Liver (tissue), 9 donors: ENCODE measurements around the gene AXIN2. TPM values are rescaled to one million over a fixed set of nuclear protein-coding genes. Genes with fewer than 3 reads are reported as not detected.

Experiments
- DNase-seq: peaks from one replicate; pipeline ENCODE4 v3.0.0-alpha.2; 2017; ENCODE audit warnings: low spot score
- H3K27ac ChIP-seq, 2 donors: one replicate each; pipeline ENCODE4 v1.7.0; 2013; ENCODE audit warnings: inconsistent platforms in 2 of 2, low read length in 2 of 2, control low read depth in 1 of 2, low read depth in 1 of 2, mild to moderate bottlenecking in 1 of 2
- H3K27me3 ChIP-seq, 4 donors: one replicate each; pipeline versions ENCODE4 v1.6.1 to v1.7.0; 2013; ENCODE audit warnings: low read length in 3 of 4, inconsistent platforms in 1 of 4, mild to moderate bottlenecking in 1 of 4, moderate library complexity in 1 of 4; ENCODE audit not compliant: control insufficient read depth in 4 of 4, insufficient read depth in 4 of 4
- H3K36me3 ChIP-seq, 4 donors: one replicate each; pipeline versions ENCODE4 v1.6.1 to v1.7.0; 2013; ENCODE audit warnings: low read length in 3 of 4, mild to moderate bottlenecking in 3 of 4, low read depth in 1 of 4, moderate library complexity in 1 of 4; ENCODE audit not compliant: control insufficient read depth in 4 of 4, insufficient read depth in 3 of 4
- H3K4me1 ChIP-seq, 4 donors: one replicate each; pipeline versions ENCODE4 v1.6.1 to v1.7.0; 2013; ENCODE audit warnings: low read length in 3 of 4, mild to moderate bottlenecking in 3 of 4, moderate library complexity in 1 of 4; ENCODE audit not compliant: control insufficient read depth in 4 of 4, insufficient read depth in 4 of 4
- H3K4me3 ChIP-seq, 3 donors: one replicate each; pipeline versions ENCODE4 v1.6.1 to v1.7.0; 2013; ENCODE audit warnings: low read length in 3 of 3, control low read depth in 1 of 3, low read depth in 1 of 3, mild to moderate bottlenecking in 1 of 3
- H3K9ac ChIP-seq, 2 donors: one replicate each; pipeline ENCODE4 v1.7.0; 2013; ENCODE audit warnings: low read length in 2 of 2, mild to moderate bottlenecking in 2 of 2, moderate library complexity in 2 of 2, control low read depth in 1 of 2, low read depth in 1 of 2
- H3K9me3 ChIP-seq, 4 donors: one replicate each; pipeline versions ENCODE4 v1.6.1 to v1.7.0; 2013; ENCODE audit warnings: low read length in 3 of 4; ENCODE audit not compliant: control insufficient read depth in 4 of 4
- ATF3 ChIP-seq: IDR thresholded peaks from 2 replicates; pipeline ENCODE4 v1.6.1; 2016; ENCODE audit warnings: antibody characterized with exemption
- CTCF ChIP-seq: fragments of 150-350 bp; IDR thresholded peaks from 2 replicates; pipeline ENCODE4 v1.5.1; 2017; ENCODE audit warnings: improper control_type of control experiment, low read depth, low read length; ENCODE audit not compliant: missing input control
- FOXA1 ChIP-seq: IDR thresholded peaks from 2 replicates; pipeline ENCODE4 v1.6.1; 2016; ENCODE audit warnings: antibody characterized with exemption
- FOXA2 ChIP-seq: IDR thresholded peaks from 2 replicates; pipeline ENCODE4 v1.6.1; 2016; ENCODE audit warnings: antibody characterized with exemption
- GABPA ChIP-seq, 2 donors: IDR thresholded peaks in 1 of 2; conservative IDR thresholded peaks in 1 of 2; 2 replicates each; pipeline ENCODE4 v1.6.1; 2016; ENCODE audit warnings: antibody characterized with exemption in 2 of 2, mild to moderate bottlenecking in 1 of 2, moderate library complexity in 1 of 2
- HNF4A ChIP-seq, 2 donors: conservative IDR thresholded peaks; 2 replicates each; pipeline ENCODE4 v1.6.1; 2016; ENCODE audit warnings: antibody characterized with exemption in 2 of 2, mild to moderate bottlenecking in 2 of 2
- HNF4G ChIP-seq: IDR thresholded peaks from 2 replicates; pipeline ENCODE4 v1.6.1; 2016; ENCODE audit warnings: antibody characterized with exemption
- JUND ChIP-seq, 2 donors: IDR thresholded peaks; 2 replicates each; pipeline ENCODE4 v1.6.1; 2016; ENCODE audit warnings: antibody characterized with exemption in 2 of 2
- MAX ChIP-seq: IDR thresholded peaks from 2 replicates; pipeline ENCODE4 v1.6.1; 2016; ENCODE audit warnings: antibody characterized with exemption
- NR2F2 ChIP-seq: IDR thresholded peaks from 2 replicates; pipeline ENCODE4 v1.6.1; 2016; ENCODE audit warnings: antibody characterized with exemption
- RAD21 ChIP-seq, 2 donors: IDR thresholded peaks; 2 replicates each; pipeline ENCODE4 v1.6.1; 2016; ENCODE audit warnings: antibody characterized with exemption in 2 of 2, mild to moderate bottlenecking in 2 of 2
- REST ChIP-seq: IDR thresholded peaks from 2 replicates; pipeline ENCODE4 v1.6.1; 2016; ENCODE audit warnings: antibody characterized with exemption, mild to moderate bottlenecking
- RXRA ChIP-seq, 2 donors: IDR thresholded peaks; 2 replicates each; pipeline ENCODE4 v1.6.1; 2017 to 2018; ENCODE audit warnings: antibody characterized with exemption in 2 of 2, mild to moderate bottlenecking in 1 of 2
- SP1 ChIP-seq: IDR thresholded peaks from 2 replicates; pipeline ENCODE4 v1.6.1; 2018; ENCODE audit warnings: antibody characterized with exemption, mild to moderate bottlenecking
- TAF1 ChIP-seq: conservative IDR thresholded peaks from 2 replicates; pipeline ENCODE4 v1.6.1; 2016; ENCODE audit warnings: antibody characterized with exemption, mild to moderate bottlenecking
- YY1 ChIP-seq: IDR thresholded peaks from 2 replicates; pipeline ENCODE4 v1.6.1; 2016; ENCODE audit warnings: antibody characterized with exemption, mild to moderate bottlenecking
- ZBTB33 ChIP-seq: IDR thresholded peaks from 2 replicates; pipeline ENCODE4 v1.6.1; 2016; ENCODE audit warnings: antibody characterized with exemption
- WGBS: extraction: QIAGEN DNeasy Blood & Tissue Kit; methylation state at CpG from one replicate; pipeline ENCODE4 v1.1.7; 2013; 5-methylcytosine and 5-hydroxymethylcytosine counted together
- polyA plus RNA-seq, 2 donors: library from polyadenylated mRNA; stranded (reverse) in 1 of 2; unstranded in 1 of 2; fragments of 200-250 nt in 1 of 2; fragments of >200 nt in 1 of 2; fragmentation: Nextera tagmentation in 1 of 2; extraction: Ambion mirVana in 1 of 2; gene quantifications; one replicate each; pipeline versions ENCODE4 v1.2.1 to v1.2.3, GENCODE V29; 2013 to 2015
- total RNA-seq, 2 donors: library from RNA; depleted of rRNA; stranded (reverse); fragments of >200 nt; gene quantifications; one replicate each; pipeline ENCODE4 v1.2.3, GENCODE V29; 2014
- donor health status: healthy.
- donor health status: healthy.
- donor health status: healthy.
- donor health status: healthy.
- donor health status: healthy.

Gene AXIN2
- total and polyA plus RNA-seq, 4 donors = 0.33 to 3.5 (median 1.5) TPM

- TF ChIP-seq JUND (IDR thresholded peaks at IDR 0.05) = no peak
These were observed 37.3 kb upstream of the AXIN2 start (continued) for GRCh38 chr17:65598746-65599145.

GRCh38 chr17:65595071-65595656 is 33.7 kb upstream of the AXIN2 start:
- H3K27ac ChIP-seq = no peak overlapping the region
- 69% methylated on average over 4 of the region's 4 CpGs for WGBS
- no peaks in the 10 kb centered on the region for H3K4me1 ChIP-seq

More at GRCh38 chr17:65595071-65595656, 33.7 kb upstream of the AXIN2 start:
- TF ChIP-seq SP1 (no peak), RXRA (IDR thresholded peaks at IDR 0.05) (no peak), YY1 (no peak), HNF4A (conservative IDR thresholded peaks at IDR 0.05) (no peak), FOXA1 (no peak), HNF4G (no peak), NR2F2 (no peak), ATF3 (no peak), RAD21 (IDR thresholded peaks at IDR 0.05) (no peak), FOXA2 (no peak), TAF1 (no peak), REST (no peak), CTCF (no peak), MAX (no peak), GABPA (IDR thresholded peaks at IDR 0.05 in 1 of 2, conservative IDR thresholded peaks at IDR 0.05 in 1 of 2) (no peak), JUND (IDR thresholded peaks at IDR 0.05) (no peak), ZBTB33 (no peak)
- Histone ChIP-seq H3K9me3 (no peaks in the 10 kb centered on the region), H3K4me3 (no peak overlapping the region), H3K9ac (no peak overlapping the region), H3K27me3 (no peaks in the 10 kb centered on the region), H3K36me3 (peaks cover 0 to 2% (median 0%) of the 10 kb centered on the region in 4 donors)
- DNase-seq = no peak
